Tongue (tissue), 2 donors: ENCODE measurements around the gene CCL28. TPM values are rescaled to one million over a fixed set of nuclear protein-coding genes. Genes with fewer than 3 reads are reported as not detected.
A peak's percentile ranks its signal among the peaks of the same experiment; 100 is the strongest.
"Not testable (repeated sequence)": the region's sequence is repeated elsewhere in the genome, so short reads cannot be mapped to it uniquely, and the experiment has no call there.

Source experiments
- DNase-seq: peaks from one replicate; pipeline ENCODE4 v3.0.0-alpha.2; 2015
- total RNA-seq: library from RNA; depleted of rRNA; stranded (reverse); fragments of >200 nt; gene quantifications from one replicate; pipeline ENCODE4 v1.2.3, GENCODE V29; 2014

CCL28 gene
- total RNA-seq, result 13.0 TPM

DNA sequence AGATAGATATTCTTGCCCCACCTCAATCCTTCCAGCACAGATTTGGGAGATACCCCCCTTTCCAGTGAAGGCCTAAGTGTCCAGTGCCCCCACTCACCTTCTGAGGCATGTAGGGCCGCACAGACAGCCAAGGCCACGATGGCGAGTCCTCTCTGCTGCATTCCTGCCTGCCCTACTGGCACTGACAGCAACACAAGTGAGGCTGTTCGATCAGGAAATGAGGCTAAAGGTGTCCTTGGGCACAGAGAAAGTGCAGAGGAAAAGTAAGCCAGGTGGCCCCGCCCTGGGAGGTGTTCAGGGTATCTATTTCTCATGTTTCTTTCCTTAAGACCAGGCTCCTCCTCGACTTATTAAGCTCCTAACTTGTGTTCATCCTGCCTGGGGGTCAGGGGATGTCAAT, at the start of gene CCL28:
CCL28 (minus strand) TSS at position 236 of the 400 bp plus-strand sequence; CDS start at position 161, 75 bp downstream.
- no peak for DNase-seq

DNA sequence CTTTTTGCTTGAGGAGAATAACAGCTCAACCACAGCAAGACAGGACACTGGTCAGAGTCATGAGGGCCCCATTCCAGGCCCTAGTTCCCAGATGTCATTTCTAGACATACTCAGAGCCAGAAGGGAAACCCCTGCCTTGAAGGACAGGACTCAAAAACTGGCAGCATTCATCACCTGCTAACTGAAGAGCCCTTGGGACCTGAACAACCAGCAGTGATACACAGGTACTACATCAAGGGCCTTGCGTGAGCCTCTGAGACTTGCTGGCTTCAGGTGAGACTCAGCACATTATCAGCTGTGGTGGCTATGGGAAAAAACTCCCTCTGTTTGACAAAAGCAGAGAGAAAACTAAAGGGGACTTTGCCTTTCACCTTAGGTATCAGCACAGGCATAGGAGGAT, 48.9 kb upstream of the CCL28 start:
- DNase-seq, result no peak

GRCh38 chr5:43456556-43456955, 44.4 kb upstream of the CCL28 start:
- no peak for DNase-seq

- not testable (repeated sequence) for DNase-seq
These were observed 29.4 kb upstream of the CCL28 start for GRCh38 chr5:43441575-43441974.

DNA sequence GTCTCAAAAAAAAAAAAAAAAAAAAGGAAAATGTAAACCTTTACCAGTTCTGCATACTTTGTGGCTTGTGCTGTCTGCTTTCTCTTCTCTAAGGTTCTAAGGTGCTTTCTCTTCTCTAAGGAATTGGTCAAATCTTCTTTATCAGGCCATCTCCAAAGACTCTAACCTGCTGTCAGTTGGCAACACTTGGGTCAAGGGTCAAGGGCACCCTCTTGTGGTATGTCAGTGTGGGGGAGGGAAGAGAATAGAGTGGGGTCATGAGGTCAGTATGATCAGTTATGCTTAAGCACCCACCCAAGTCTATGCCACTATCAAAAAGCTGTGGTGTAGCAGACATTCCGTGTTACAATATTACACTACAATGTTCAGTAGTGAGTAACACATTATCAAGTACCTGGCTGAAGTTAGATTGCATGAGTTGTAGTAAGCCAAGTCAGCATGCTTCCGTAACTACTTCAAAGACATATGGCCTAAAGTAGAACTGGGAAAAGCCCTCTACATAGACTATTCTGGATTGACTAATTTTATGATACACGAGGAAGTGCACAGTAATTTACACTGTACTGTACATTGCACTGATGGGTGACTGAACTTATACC, 25.0 kb upstream of the CCL28 start:
- no peak for DNase-seq

DNA sequence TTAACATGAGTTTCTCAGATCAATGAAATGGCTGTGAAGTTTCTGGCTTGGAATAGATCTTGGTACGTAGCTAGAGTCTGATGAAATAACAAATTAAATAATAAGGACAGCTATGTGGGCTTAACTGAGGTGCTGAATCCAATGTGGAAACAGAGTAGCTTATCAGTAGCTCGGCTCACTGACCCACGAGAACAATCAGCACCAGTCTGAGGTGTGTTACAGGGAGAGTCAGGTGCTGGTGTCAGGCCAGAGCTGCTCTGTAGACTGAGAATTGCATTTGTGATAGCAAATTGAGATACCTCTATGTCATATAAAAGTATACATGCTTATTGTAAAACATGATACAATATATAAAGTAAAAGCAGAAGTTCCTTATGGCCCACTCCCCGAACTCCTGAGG, 21.2 kb upstream of the CCL28 start:
- DNase-seq, result no peak

- DNase-seq, result peak; percentile 5
These were observed 20.5 kb upstream of the CCL28 start for GRCh38 chr5:43432486-43433375.

DNA sequence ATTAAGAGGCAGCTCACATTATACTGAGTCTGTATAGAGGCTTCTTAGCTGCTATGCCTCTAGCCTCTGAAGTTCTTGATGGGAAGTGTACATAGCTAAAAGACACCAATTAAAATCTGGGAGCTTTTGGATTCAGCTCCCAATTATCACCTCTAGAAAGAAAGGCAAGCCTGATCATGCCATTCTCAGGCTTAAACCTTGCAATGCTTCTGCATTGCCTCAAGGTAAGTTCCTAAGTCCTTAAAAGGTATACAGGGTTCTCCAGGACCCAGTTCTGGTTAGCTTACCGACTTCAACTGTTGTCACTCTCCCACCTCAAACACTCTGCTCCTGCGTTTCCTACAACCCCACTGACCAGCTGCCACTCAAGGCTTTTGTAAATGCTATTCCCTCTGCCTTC, 17.5 kb upstream of the CCL28 start:
- no peak for DNase-seq

- DNase-seq, result no peak
These were observed 16.8 kb upstream of the CCL28 start for GRCh38 chr5:43429016-43429415.

- no peak for DNase-seq
These were observed 15.1 kb upstream of the CCL28 start for GRCh38 chr5:43427306-43427705.

DNA sequence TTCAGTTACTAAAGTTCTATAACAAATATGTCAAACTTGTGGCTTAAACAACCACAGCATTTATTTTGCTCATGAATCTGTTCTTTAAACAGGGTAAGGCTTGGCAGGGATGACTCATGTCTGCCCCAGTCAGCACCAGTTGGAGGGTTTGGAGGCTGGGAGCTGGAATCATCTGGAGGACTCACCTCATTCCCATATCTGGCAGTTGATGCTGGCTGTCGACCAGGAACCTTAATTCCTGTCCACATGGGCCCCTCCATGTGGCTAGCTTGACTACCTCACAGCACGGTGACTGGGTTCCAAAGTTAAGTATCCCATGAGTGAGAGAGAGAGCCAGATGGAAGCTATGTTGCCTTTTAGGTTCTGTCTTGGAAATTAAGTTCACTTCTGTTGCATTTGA, 13.8 kb upstream of the CCL28 start:
- DNase-seq, result no peak

- not testable (repeated sequence) for DNase-seq
These were observed 10.9 kb upstream of the CCL28 start for GRCh38 chr5:43423086-43423485.

GRCh38 chr5:43422143-43422542, 10.0 kb upstream of the CCL28 start:
- DNase-seq, result peak; percentile 46

DNA sequence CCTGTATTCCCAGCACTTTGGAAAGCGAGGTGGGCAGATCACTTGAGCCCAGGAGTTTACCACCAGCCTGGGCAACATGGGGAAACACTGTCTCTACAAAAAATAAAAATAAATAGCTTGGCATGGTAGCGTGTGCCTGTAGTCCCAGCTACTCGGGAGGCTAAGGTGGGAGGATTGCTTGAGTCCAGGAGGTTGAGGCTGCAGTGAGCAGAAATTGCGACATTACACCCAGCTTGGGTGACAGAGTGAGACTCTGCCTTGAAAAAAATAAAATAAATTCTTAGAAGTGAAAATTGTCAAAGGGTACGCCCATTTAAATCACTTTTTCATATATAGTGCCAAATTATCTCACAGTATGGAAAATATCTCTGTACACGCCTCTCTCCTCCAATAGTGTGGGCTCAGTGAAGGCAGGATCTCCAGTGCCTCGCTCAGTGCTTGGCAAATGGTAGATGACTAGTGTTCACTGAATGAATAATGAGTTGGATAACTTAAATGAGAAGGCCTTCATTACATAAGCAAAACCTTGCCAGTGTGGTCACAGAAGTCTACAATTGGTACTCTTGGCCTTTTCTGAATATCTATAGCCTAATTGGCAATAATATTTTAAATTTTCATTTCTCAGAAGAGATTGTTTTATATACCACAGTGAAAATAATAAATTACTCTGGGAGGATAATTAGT, 9.4 kb upstream of the CCL28 start:
- DNase-seq, result no peak

DNA sequence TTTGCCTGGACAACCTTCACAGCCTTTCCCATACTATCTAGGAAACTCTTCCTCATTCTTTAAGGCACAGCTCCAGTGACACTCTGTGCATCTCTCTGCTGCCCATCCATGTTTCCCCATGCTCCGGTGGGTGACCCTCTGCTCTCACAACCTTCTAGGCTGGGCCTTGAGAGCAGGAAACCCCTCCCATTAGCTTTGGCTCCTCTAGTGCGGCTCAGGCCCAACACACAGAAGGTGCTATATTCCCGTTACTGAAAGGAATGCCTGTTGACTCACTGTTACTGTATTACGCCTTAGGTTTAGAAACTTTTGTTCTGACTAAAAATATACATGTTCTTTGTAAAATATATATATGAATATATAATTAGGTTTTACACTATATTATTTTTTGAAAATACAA, 8.1 kb upstream of the CCL28 start:
- no peak for DNase-seq

- DNase-seq, result no peak
These were observed 6.4 kb upstream of the CCL28 start for GRCh38 chr5:43418561-43418960.

- no peak for DNase-seq
These were observed 4.7 kb upstream of the CCL28 start for GRCh38 chr5:43416803-43417394.

- no peak for DNase-seq
These were observed 4.0 kb upstream of the CCL28 start for GRCh38 chr5:43415935-43416802.

DNA sequence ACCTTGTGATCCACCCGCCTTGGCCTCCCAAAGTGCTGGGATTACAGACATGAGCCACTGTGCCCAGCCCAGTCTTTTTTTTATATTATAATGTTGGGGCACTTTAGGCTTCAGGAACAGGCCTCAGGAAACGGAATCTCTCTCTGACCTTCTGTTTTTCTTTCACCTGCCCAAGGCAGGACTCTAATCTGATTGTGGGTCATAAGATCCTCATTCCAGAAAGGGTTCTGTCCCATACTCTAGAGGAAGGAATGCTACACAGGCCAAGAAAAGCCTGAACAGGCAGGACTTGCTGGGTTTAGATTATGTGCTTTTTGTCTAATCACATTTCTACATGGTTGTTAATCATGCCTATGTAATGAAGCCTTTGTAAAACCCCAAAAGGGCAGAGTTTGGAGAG, 1.8 kb upstream of the CCL28 start:
- no peak for DNase-seq

DNA sequence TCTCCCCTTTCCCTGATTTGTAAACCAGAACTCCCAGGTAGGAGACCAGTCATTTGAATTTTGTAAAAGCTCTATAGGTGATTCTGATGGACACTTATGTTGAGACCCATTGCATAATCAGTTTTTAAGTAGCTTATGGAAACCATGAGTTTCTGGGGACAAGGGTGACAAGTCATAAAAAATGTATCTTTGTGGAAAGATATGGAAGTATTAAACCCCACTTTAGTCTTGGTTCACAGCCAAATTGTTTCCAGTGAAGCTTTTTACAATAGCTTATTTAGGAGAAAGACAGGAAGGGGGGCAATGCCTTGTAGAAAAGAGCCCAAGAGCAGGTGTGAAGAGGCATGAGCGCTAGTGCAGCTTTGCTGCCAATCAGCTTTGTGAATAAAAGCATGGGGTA, 453 bp upstream of the CCL28 start:
- DNase-seq, result no peak

DNA sequence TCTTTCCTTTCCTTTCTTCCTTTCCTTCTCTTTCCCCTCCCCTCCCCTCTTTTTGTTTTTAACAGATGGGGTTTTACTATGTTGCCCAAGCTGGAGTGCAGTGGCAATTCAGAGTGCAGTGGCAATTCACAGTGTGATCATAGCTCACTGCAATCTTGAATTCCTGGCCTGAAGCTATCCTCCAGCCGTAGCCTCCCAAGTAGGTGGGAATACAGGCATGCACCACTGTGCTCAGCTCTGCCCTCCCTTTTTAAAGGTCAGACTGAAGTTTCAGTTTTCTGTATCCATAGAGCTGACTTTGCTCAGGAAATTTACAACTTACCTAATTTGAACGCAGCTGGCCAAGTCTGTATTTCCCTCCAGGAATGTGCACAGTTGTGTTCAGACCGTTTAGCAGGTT, 696 bp downstream of the CCL28 start:
- DNase-seq, result no peak

DNA sequence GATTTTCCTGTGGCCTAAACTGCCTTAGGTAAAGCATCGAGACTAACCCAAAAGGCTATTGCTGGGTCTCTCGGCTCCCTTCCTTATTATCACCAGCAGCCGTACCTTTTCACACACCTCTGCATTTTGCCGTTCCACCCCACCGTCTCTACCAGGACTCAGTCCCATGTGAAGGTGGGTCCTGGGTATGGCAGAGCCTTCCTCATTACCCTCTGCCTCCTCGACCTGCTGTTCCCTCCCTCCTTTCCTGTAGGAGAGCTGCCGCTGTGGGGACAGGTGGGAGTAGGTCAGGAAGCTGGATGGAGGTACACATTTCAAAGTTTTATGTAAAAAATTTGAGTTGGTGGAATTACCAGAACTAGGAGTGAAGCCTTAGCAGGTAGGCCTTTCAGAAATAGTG, 1.8 kb downstream of the CCL28 start:
- DNase-seq, result no peak
